ENCODE measurements around the gene PCTP.

GRCh38 chr17:55742272-55743102 lies 8.4 kb upstream of the PCTP start:
- TF ChIP-seq EZH2 (IDR thresholded peaks at IDR 0.05; ENCODE audit: borderline replicate concordance, low read length): no peak
- TF ChIP-seq CTCF (IDR thresholded peaks at IDR 0.05; ENCODE audit: low read length): peak; percentile 24; the same call in 1 of the 2 replicates

Data from OCI-LY1 (cell line).